NT2/D1 (cell line): ENCODE measurements around the gene HTR5A.

Experiments used
- SUZ12 ChIP-seq: IDR thresholded peaks from 2 replicates; pipeline ENCODE4 v1.6.1; 2011; ENCODE audit not compliant: insufficient read length, insufficient read depth; ENCODE audit errors: extremely low read depth
- YY1 ChIP-seq: IDR thresholded peaks from 2 replicates; pipeline ENCODE4 v1.6.1; 2011; ENCODE audit not compliant: insufficient read length, insufficient read depth

- TF ChIP-seq SUZ12 = no peak
- no peak for TF ChIP-seq YY1
These were observed 13.0 kb upstream of the HTR5A start for GRCh38 chr7:155057076-155057475.
